ENCODE results near the gene MROH7. TPM values are rescaled to one million over a fixed set of nuclear protein-coding genes. Genes with fewer than 3 reads are reported as not detected.

Gene MROH7
- total RNA-seq, 4 donors from 2014 or later: 22.3 to 64.2 (median 35.5) TPM

DNA sequence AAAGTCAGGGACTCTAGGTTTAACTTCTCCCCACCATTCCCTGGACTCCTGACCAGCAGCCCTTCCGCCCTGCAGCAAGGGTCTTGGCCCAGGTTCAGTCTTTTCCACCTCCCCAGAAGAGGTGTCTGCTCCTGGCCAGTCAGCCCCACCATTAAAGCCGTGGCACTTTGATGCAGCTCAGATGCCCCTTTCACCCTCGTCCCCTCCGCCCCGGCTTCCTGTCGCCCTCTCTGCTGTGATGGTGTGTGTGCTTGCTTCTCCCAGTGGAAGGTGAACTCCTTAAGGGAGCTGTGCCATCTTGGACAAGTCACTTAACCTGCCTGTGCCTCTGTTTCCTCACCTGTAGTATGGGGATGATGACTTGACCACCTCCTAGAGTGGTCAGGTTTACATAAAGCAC, 56.3 kb downstream of the MROH7 start:
- H3K4me1 ChIP-seq: no peaks in the 10 kb centered on the region
- no peak for DNase-seq

DNA sequence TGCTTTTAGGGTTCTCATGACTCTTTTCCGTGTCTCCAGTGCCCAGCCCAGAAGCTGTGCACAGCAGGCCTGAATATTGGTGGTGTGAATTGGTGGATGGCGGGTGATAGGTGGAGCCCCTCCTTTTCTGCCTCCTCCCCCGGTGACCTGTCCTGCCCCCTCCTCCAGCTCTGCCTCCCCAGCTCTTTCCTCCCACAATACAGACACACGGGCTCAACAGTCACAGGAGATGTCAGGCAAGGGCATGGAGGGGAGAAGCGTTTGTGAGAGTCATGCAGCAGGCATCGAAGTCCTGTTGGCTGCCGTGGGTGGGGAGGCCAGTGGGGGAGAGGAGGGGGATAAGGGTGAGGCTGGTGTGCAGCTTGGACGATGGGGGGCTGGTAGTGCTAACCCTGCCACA, 56.8 kb downstream of the MROH7 start:
- H3K9me3 ChIP-seq: no peaks in the 10 kb centered on the region
- DNase-seq: no peak
- no peaks in the 10 kb centered on the region for H3K4me1 ChIP-seq
- no peak overlapping the region for H3K27ac ChIP-seq
- H3K4me3 ChIP-seq: no peak overlapping the region
- no peaks in the 10 kb centered on the region for H3K27me3 ChIP-seq
- no peaks in the 10 kb centered on the region for H3K36me3 ChIP-seq
- no peak for TF ChIP-seq POLR2A (IDR thresholded peaks at IDR 0.05)
- TF ChIP-seq, protein P1, sequence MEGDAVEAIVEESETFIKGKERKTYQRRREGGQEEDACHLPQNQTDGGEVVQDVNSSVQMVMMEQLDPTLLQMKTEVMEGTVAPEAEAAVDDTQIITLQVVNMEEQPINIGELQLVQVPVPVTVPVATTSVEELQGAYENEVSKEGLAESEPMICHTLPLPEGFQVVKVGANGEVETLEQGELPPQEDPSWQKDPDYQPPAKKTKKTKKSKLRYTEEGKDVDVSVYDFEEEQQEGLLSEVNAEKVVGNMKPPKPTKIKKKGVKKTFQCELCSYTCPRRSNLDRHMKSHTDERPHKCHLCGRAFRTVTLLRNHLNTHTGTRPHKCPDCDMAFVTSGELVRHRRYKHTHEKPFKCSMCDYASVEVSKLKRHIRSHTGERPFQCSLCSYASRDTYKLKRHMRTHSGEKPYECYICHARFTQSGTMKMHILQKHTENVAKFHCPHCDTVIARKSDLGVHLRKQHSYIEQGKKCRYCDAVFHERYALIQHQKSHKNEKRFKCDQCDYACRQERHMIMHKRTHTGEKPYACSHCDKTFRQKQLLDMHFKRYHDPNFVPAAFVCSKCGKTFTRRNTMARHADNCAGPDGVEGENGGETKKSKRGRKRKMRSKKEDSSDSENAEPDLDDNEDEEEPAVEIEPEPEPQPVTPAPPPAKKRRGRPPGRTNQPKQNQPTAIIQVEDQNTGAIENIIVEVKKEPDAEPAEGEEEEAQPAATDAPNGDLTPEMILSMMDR (IDR thresholded peaks at IDR 0.05): no peak

More for the DNA sequence above, 56.3 kb downstream of the MROH7 start:
- no peaks in the 10 kb centered on the region for H3K36me3 ChIP-seq
- no peaks in the 10 kb centered on the region for H3K27me3 ChIP-seq
- no peak for TF ChIP-seq POLR2A (IDR thresholded peaks at IDR 0.05)
- TF ChIP-seq, protein P1 (IDR thresholded peaks at IDR 0.05): no peak
- H3K9me3 ChIP-seq: no peaks in the 10 kb centered on the region
- H3K4me3 ChIP-seq: no peak overlapping the region
- no peak overlapping the region for H3K27ac ChIP-seq

DNA sequence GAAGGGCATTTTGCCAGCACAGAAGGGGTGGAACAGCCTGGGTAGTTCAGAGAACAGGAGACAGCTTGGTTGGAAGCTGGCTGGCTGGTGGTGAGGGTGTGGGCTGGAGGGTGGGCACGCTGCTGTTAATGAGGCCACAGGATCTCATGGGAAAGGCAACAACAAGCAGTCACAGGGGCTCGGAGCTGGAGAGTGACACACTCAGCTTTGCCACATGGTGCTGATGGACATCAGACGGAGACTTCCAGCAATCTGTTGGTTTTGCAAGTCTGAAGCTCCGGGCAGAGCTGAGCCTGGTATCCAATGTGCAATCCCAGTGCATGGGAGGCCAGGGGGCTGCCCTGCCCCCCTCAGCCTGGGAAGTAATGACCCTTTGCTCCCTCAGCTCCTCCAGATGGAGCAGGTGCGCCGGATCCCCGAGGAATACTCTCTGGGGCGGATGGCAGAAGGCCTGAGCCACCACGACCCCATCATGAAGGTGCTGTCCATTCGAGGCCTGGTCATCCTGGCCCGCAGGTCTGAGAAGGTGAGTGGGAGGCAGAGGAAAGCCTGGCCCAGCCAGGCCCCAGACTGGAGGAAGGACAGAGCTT, 58.4 kb downstream of the MROH7 start:
- H3K27ac ChIP-seq: no peak overlapping the region
- DNase-seq: peak in 1 of 3 donors; percentile 23

DNA sequence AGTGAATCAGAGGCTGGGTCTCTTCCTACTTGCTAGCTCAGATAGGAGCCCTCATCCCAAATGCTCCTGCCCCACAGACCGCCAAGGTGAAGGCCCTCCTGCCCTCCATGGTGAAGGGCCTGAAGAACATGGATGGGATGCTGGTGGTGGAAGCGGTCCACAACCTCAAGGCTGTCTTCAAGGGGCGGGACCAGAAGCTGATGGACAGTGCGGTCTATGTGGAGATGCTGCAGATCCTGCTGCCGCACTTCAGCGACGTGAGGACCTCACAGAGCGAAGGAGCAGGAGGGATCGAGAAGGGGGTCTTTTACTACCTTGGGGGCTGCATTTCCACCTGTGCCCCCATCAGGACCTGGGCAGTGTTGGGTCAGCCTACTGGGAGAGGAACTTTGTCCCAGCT, 59.5 kb downstream of the MROH7 start:
- no peak overlapping the region for H3K27ac ChIP-seq
- no peak for TF ChIP-seq POLR2A (IDR thresholded peaks at IDR 0.05)
- TF ChIP-seq, protein P1 (IDR thresholded peaks at IDR 0.05): no peak
- no peaks in the 10 kb centered on the region for H3K36me3 ChIP-seq
- no peaks in the 10 kb centered on the region for H3K27me3 ChIP-seq
- peak in 1 of 3 donors; percentile 4 for DNase-seq
- no peaks in the 10 kb centered on the region for H3K9me3 ChIP-seq
- H3K4me1 ChIP-seq: no peaks in the 10 kb centered on the region
- H3K4me3 ChIP-seq: no peak overlapping the region

More for the DNA sequence above, 58.4 kb downstream of the MROH7 start:
- no peak for TF ChIP-seq POLR2A (IDR thresholded peaks at IDR 0.05)
- TF ChIP-seq, protein P1 (IDR thresholded peaks at IDR 0.05): no peak
- Histone ChIP-seq H3K4me1 (no peaks in the 10 kb centered on the region), H3K36me3 (no peaks in the 10 kb centered on the region), H3K9me3 (no peaks in the 10 kb centered on the region), H3K27me3 (no peaks in the 10 kb centered on the region), H3K4me3 (no peak overlapping the region)

DNA sequence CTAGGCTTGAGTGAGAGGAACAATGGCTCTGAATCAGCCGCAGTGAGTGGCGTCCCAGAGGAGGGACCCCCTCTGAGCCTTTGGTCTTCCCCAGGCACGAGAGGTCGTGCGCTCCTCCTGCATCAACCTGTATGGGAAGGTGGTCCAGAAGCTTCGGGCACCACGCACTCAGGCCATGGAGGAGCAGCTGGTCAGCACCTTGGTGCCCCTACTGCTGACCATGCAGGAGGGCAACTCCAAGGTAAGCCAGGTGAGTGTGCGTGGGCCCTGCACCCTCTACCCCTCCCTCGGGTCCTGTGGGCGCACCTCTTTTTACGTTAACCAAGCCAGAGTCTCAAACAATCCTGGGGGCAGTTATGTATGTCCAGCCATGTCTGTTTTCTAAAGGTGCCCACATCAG, 60.4 kb downstream of the MROH7 start:
- H3K36me3 ChIP-seq: no peaks in the 10 kb centered on the region
- no peaks in the 10 kb centered on the region for H3K4me1 ChIP-seq
- no peak overlapping the region for H3K27ac ChIP-seq
- H3K4me3 ChIP-seq: no peak overlapping the region
- peak in 1 of 3 donors; percentile 32 for DNase-seq
- TF ChIP-seq, protein P1 (IDR thresholded peaks at IDR 0.05): no peak
- TF ChIP-seq POLR2A (IDR thresholded peaks at IDR 0.05): no peak
- no peaks in the 10 kb centered on the region for H3K9me3 ChIP-seq
- H3K27me3 ChIP-seq: no peaks in the 10 kb centered on the region

DNA sequence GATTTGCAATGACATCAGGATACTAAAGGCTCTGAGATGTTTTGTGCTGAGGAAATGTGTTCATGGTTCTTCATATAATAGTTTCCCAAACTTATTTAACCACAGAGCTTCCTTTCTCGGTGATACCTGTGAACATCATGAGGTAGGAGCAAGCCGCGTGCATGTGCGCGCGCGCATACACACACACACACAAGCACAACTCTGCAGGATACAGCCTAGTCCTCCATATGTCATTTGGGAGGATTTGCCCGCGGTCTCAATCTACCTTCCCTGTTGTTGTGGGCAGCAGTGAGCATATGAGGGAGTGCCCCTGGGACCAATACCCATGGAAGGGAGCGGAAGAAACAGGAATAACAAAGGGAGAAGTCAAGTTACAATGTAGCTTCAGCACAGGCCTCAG, 61.9 kb downstream of the MROH7 start:
- no peaks in the 10 kb centered on the region for H3K9me3 ChIP-seq
- H3K4me3 ChIP-seq: no peak overlapping the region
- TF ChIP-seq POLR2A (IDR thresholded peaks at IDR 0.05): no peak
- TF ChIP-seq, protein P1 (IDR thresholded peaks at IDR 0.05): no peak
- H3K36me3 ChIP-seq: no peaks in the 10 kb centered on the region
- no peak overlapping the region for H3K27ac ChIP-seq
- no peaks in the 10 kb centered on the region for H3K4me1 ChIP-seq
- H3K27me3 ChIP-seq: no peaks in the 10 kb centered on the region
- no peak for DNase-seq
